HEK293T (cell line): ENCODE measurements around the gene CPM.

Experiments
- ARNT ChIP-seq: fragments of 450-650 bp; IDR thresholded peaks from 2 replicates; pipeline ENCODE4 v1.6.1; 2017; ENCODE audit warnings: mild to moderate bottlenecking
- BHLHE40 ChIP-seq: fragments of 450-650 bp; IDR thresholded peaks from 2 replicates; pipeline ENCODE4 v1.6.1; 2016; ENCODE audit warnings: mild to moderate bottlenecking, moderate library complexity, borderline replicate concordance
- CTBP1 ChIP-seq: fragments of 450-650 bp; IDR thresholded peaks from 2 replicates; pipeline ENCODE4 v1.6.1; 2016; ENCODE audit warnings: borderline replicate concordance
- ELF4 ChIP-seq: fragments of 450-650 bp; IDR thresholded peaks from 2 replicates; pipeline ENCODE4 v1.6.1; 2017; ENCODE audit warnings: antibody characterized with exemption
- FOXA1 ChIP-seq: fragments of 450-650 bp; IDR thresholded peaks from 2 replicates; pipeline ENCODE4 v1.6.1; 2016; ENCODE audit warnings: mild to moderate bottlenecking
- FOXM1 ChIP-seq: fragments of 450-650 bp; IDR thresholded peaks from 2 replicates; pipeline ENCODE4 v1.6.1; 2017; ENCODE audit warnings: mild to moderate bottlenecking, borderline replicate concordance
- HDGF ChIP-seq: fragments of 450-650 bp; IDR thresholded peaks from 2 replicates; pipeline ENCODE4 v1.6.1; 2017; ENCODE audit warnings: antibody characterized with exemption, borderline replicate concordance
- L3MBTL2 ChIP-seq: fragments of 450-650 bp; conservative IDR thresholded peaks from 2 replicates; pipeline ENCODE4 v1.6.1; 2016; ENCODE audit warnings: mild to moderate bottlenecking
- LEF1 ChIP-seq: fragments of 450-650 bp; IDR thresholded peaks from 2 replicates; pipeline ENCODE4 v1.6.1; 2017; ENCODE audit warnings: mild to moderate bottlenecking, borderline replicate concordance
- PKNOX1 ChIP-seq: fragments of 450-650 bp; IDR thresholded peaks from 2 replicates; pipeline ENCODE4 v1.6.1; 2016
- SP1 ChIP-seq: fragments of 450-650 bp; IDR thresholded peaks from 2 replicates; pipeline ENCODE4 v1.6.1; 2017
- SUZ12 ChIP-seq: fragments of 450-650 bp; IDR thresholded peaks from 2 replicates; pipeline ENCODE4 v1.6.1; 2016; ENCODE audit warnings: mild to moderate bottlenecking
- TARDBP ChIP-seq: fragments of 450-650 bp; IDR thresholded peaks from 2 replicates; pipeline ENCODE4 v1.6.1; 2016
- ZNF384 ChIP-seq: fragments of 450-650 bp; IDR thresholded peaks from 2 replicates; pipeline ENCODE4 v1.6.1; 2016

DNA sequence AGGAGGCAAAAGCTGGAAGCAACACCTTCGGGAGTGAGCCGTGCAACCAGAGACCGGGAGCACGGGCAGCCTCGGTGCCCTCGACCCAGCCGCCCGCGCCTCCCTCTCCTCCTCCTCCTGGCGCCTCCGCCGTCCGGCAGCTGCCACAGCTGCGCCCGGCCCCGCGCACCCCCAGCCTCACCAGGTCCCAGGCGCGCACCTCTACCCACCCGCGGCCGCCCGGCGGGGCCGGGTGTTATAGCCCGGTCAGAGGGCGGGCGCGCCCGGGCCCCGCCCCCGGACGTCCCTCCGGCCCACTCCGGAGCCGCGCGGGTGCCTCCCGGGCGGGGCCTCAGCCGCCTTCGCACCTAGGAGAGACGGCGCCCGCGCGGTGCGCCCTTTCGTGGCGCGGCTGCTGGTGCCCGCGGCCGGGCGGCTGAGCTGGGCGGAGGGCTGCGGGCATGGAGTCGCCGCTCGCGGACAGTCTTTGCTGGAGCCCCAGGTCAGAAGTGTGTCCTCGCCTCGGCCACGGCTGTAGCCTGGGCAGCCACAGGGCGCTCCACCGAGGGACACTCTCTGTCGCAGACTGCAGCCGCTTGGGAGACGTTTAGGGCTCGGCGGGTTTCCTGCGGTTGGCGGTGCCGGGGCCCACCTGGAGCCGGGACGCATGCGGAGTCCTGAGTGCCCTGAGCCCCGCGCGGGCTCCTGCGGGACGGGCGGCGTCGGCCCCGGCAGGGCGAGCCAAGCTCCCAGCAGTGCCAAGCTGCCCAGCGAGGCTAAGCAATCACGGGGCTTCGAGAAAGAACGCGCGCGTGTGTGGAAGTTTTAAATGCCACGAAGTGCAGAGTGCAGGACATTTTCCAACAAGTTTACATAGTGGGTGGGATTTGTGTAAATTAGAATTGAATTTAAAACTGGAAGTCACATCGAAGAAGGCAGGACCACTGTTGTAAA lies at the start of gene CPM:
- TF ChIP-seq TARDBP (no peak), ZNF384 (no peak), PKNOX1 (no peak), BHLHE40 (no peak), ARNT (no peak), ELF4 (no peak), SUZ12 (no peak), SP1 (no peak), L3MBTL2 (no peak; the same call in 1 of the 2 replicates), CTBP1 (no peak), FOXM1 (no peak), HDGF (no peak), FOXA1 (no peak), LEF1 (no peak)
